ENCODE results near the gene GALNT18.

- TF ChIP-seq, protein P1, sequence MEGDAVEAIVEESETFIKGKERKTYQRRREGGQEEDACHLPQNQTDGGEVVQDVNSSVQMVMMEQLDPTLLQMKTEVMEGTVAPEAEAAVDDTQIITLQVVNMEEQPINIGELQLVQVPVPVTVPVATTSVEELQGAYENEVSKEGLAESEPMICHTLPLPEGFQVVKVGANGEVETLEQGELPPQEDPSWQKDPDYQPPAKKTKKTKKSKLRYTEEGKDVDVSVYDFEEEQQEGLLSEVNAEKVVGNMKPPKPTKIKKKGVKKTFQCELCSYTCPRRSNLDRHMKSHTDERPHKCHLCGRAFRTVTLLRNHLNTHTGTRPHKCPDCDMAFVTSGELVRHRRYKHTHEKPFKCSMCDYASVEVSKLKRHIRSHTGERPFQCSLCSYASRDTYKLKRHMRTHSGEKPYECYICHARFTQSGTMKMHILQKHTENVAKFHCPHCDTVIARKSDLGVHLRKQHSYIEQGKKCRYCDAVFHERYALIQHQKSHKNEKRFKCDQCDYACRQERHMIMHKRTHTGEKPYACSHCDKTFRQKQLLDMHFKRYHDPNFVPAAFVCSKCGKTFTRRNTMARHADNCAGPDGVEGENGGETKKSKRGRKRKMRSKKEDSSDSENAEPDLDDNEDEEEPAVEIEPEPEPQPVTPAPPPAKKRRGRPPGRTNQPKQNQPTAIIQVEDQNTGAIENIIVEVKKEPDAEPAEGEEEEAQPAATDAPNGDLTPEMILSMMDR (IDR thresholded peaks at IDR 0.05) = no peak
- TF ChIP-seq POLR2A (IDR thresholded peaks at IDR 0.05) = no peak
Measured at GRCh38 chr11:11409224-11409623, 212.6 kb downstream of the GALNT18 start.

Data from body of pancreas (tissue), 4 donors.